ENCODE measurements around the gene HSBP1L1. TPM values are rescaled to one million over a fixed set of nuclear protein-coding genes. Genes with fewer than 3 reads are reported as not detected.

The HSBP1L1 gene
- total and polyA plus RNA-seq, 2 of the 8 experiments (the other 6 are each of a cell fraction or from before 2014, with no cell fraction given) = 1.0 to 1.3 TPM

DNA sequence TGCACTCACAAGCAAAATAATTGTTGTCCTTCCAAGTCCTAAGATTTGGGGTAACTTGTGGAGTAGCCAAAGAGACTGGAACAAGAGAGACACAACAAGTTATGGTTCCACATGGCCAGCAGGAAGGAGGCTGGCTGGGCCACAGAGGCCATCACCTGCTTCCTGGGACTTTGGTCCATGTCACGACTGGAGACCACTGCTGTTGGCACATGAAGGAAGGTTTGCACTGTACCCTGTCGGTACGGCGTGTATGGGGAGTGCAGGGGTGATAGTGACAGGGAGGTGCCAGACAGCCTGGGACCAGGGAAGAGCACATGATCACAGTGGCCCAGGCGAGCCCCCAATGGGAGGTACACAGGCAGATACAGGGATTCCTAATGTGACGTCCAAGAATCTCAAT lies 28.5 kb upstream of the HSBP1L1 start (continued):
- TF ChIP-seq BACH1 (IDR thresholded peaks at IDR 0.05; ENCODE audit: low read length) = no peak
- no peak for TF ChIP-seq TAF7 (optimal IDR thresholded peaks at IDR 0.05; ENCODE audit: borderline replicate concordance, low read depth, low read length)
- no peak for TF ChIP-seq HDAC6 (IDR thresholded peaks at IDR 0.05; ENCODE audit: low read depth, low read length)
